H9 (cell line): ENCODE data around the gene SZT2. TPM values are rescaled to one million over a fixed set of nuclear protein-coding genes. Genes with fewer than 3 reads are reported as not detected.
"Not testable (repeated sequence)": the region's sequence is repeated elsewhere in the genome, so short reads cannot be mapped to it uniquely, and the experiment has no call there.

Experiments
- DNase-seq: peaks from one replicate; pipeline ENCODE4 v3.0.0-alpha.2; 2017
- H2AFZ ChIP-seq: one replicate; pipeline ENCODE4 v1.6.1; 2013; ENCODE audit warnings: mild to moderate bottlenecking, low read length, control low read depth, moderate library complexity
- H2AK5ac ChIP-seq: 2 replicates; pipeline ENCODE4 v1.6.1; 2013; ENCODE audit warnings: low read length, control low read depth, mixed read lengths; ENCODE audit not compliant: insufficient read length
- H2BK120ac ChIP-seq: one replicate; pipeline ENCODE4 v1.6.1; 2013; ENCODE audit warnings: low read depth, mild to moderate bottlenecking, low read length, control low read depth, inconsistent platforms; ENCODE audit not compliant: poor library complexity, severe bottlenecking
- H2BK12ac ChIP-seq: 2 replicates; pipeline ENCODE4 v1.6.1; 2013; ENCODE audit warnings: low read length, control low read depth, mixed read lengths, low read depth; ENCODE audit not compliant: insufficient read length
- H2BK15ac ChIP-seq: 2 replicates; pipeline ENCODE4 v1.6.1; 2013; ENCODE audit warnings: low read depth, low read length, control low read depth
- H2BK20ac ChIP-seq: one replicate; pipeline ENCODE4 v1.6.1; 2013; ENCODE audit warnings: low read depth, mild to moderate bottlenecking, low read length, control low read depth, inconsistent platforms; ENCODE audit not compliant: poor library complexity, severe bottlenecking
- H2BK5ac ChIP-seq: 2 replicates; pipeline ENCODE4 v1.6.1; 2013; ENCODE audit warnings: low read length, control low read depth, mixed read lengths; ENCODE audit not compliant: insufficient read length
- H3K14ac ChIP-seq: 2 replicates; pipeline ENCODE4 v1.6.1; 2013; ENCODE audit warnings: low read length, control low read depth; ENCODE audit not compliant: insufficient read depth
- H3K18ac ChIP-seq: 2 replicates; pipeline ENCODE4 v1.6.1; 2013; ENCODE audit warnings: low read depth, mild to moderate bottlenecking, mixed read lengths, low read length, control low read depth; ENCODE audit not compliant: insufficient read length
- H3K23ac ChIP-seq: 2 replicates; pipeline ENCODE4 v1.6.1; 2013; ENCODE audit warnings: low read length, control low read depth, mixed read lengths, low read depth; ENCODE audit not compliant: insufficient read length
- H3K23me2 ChIP-seq: 2 replicates; pipeline ENCODE4 v1.6.1; 2013; ENCODE audit warnings: low read depth, mild to moderate bottlenecking, mixed read lengths, low read length, control low read depth; ENCODE audit not compliant: insufficient read length, poor library complexity, severe bottlenecking
- H3K27ac ChIP-seq: 2 replicates; pipeline ENCODE4 v1.5.1; 2013; ENCODE audit warnings: low read length, control low read depth, mixed read lengths, low read depth; ENCODE audit not compliant: insufficient read length
- H3K27me3 ChIP-seq: 2 replicates; pipeline ENCODE4 v1.6.1; 2013; ENCODE audit warnings: low read length, control low read depth, inconsistent platforms; ENCODE audit not compliant: insufficient read depth
- H3K4ac ChIP-seq: 2 replicates; pipeline ENCODE4 v1.6.1; 2013; ENCODE audit warnings: low read depth, mild to moderate bottlenecking, control low read depth, inconsistent platforms, low read length, moderate library complexity
- H3K4me1 ChIP-seq: 2 replicates; pipeline ENCODE4 v1.6.1; 2013; ENCODE audit warnings: low read length, control low read depth, inconsistent platforms; ENCODE audit not compliant: insufficient read depth
- H3K4me2 ChIP-seq: 2 replicates; pipeline ENCODE4 v1.6.1; 2013; ENCODE audit warnings: low read length, control low read depth, mixed read lengths; ENCODE audit not compliant: insufficient read length, insufficient read depth
- H3K56ac ChIP-seq: 2 replicates; pipeline ENCODE4 v1.6.1; 2013; ENCODE audit warnings: low read depth, mild to moderate bottlenecking, mixed read lengths, low read length, control low read depth; ENCODE audit not compliant: insufficient read length
- H3K79me1 ChIP-seq: 2 replicates; pipeline ENCODE4 v1.6.1; 2013; ENCODE audit warnings: low read depth, mild to moderate bottlenecking, moderate library complexity, low read length, control low read depth, inconsistent platforms; ENCODE audit not compliant: insufficient read depth, poor library complexity, severe bottlenecking
- H3K79me2 ChIP-seq: 2 replicates; pipeline ENCODE4 v1.6.1; 2013; ENCODE audit warnings: low read length, control low read depth, inconsistent platforms; ENCODE audit not compliant: insufficient read depth
- H3K9ac ChIP-seq: 2 replicates; pipeline ENCODE4 v1.6.1; 2013; ENCODE audit warnings: low read length, control low read depth, mixed read lengths; ENCODE audit not compliant: insufficient read length; ENCODE audit errors: extremely low read depth
- H3K9me3 ChIP-seq: one replicate; pipeline ENCODE4 v1.6.1; 2013; ENCODE audit warnings: low read depth, low read length, inconsistent platforms; ENCODE audit not compliant: control insufficient read depth
- H3T11ph ChIP-seq: one replicate; pipeline ENCODE4 v1.6.1; 2013; ENCODE audit warnings: mild to moderate bottlenecking, low read length, control low read depth, inconsistent platforms
- H4K20me1 ChIP-seq: one replicate; pipeline ENCODE4 v1.6.1; 2013; ENCODE audit not compliant: control insufficient read depth, insufficient read length, insufficient read depth
- H4K5ac ChIP-seq: 2 replicates; pipeline ENCODE4 v1.6.1; 2013; ENCODE audit warnings: low read depth, mild to moderate bottlenecking, mixed read lengths, low read length, control low read depth; ENCODE audit not compliant: insufficient read length
- H4K8ac ChIP-seq: replicated peaks from 2 replicates; pipeline ENCODE4 v1.6.1; 2013; ENCODE audit warnings: low read length, control low read depth, mixed read lengths, low read depth; ENCODE audit not compliant: insufficient read length
- H4K91ac ChIP-seq: 2 replicates; pipeline ENCODE4 v1.6.1; 2013; ENCODE audit warnings: low read depth, mild to moderate bottlenecking, moderate library complexity, mixed read lengths, low read length, control low read depth; ENCODE audit not compliant: insufficient read length
- H3K27ac Mint-ChIP-seq, 3 experiments: 2 replicates in 2 of 3; 3 replicates in 1 of 3; pipeline ENCODE4 v1.8.0; 2020 to 2021; ENCODE audit warnings: mixed read lengths in 3 of 3, mild to moderate bottlenecking in 1 of 3, moderate library complexity in 1 of 3
- H3K27me3 Mint-ChIP-seq: 2 replicates; pipeline ENCODE4 v1.8.0; 2021; ENCODE audit warnings: low read depth, mild to moderate bottlenecking, moderate library complexity, mixed read lengths
- H3K36me3 Mint-ChIP-seq, 3 experiments: 2 replicates in 2 of 3; 3 replicates in 1 of 3; pipeline ENCODE4 v1.8.0; 2020 to 2021; ENCODE audit warnings: low read depth in 3 of 3, mixed read lengths in 3 of 3; ENCODE audit not compliant: insufficient read depth in 1 of 3
- H3K4me1 Mint-ChIP-seq, 2 experiments: 2 replicates each; pipeline ENCODE4 v1.8.0; 2020; ENCODE audit warnings: mixed read lengths in 2 of 2
- H3K4me3 Mint-ChIP-seq, 2 experiments: 2 replicates in 1 of 2; 3 replicates in 1 of 2; pipeline ENCODE4 v1.8.0; 2020 to 2021; ENCODE audit warnings: mild to moderate bottlenecking in 2 of 2, mixed read lengths in 2 of 2, moderate library complexity in 1 of 2
- H3K9me3 Mint-ChIP-seq, 2 experiments: 2 replicates in 1 of 2; 3 replicates in 1 of 2; pipeline ENCODE4 v1.8.0; 2020; ENCODE audit warnings: mild to moderate bottlenecking in 2 of 2, mixed read lengths in 2 of 2, moderate library complexity in 1 of 2
- WGBS: extraction: QIAGEN DNeasy Blood & Tissue Kit; methylation state at CpG from one replicate; pipeline ENCODE4 v1.1.7; 2013; ENCODE audit warnings: missing lambda C conversion rate, low lambda C conversion rate, mixed read lengths; ENCODE audit not compliant: insufficient read length; ENCODE audit errors: extremely low coverage; 5-methylcytosine and 5-hydroxymethylcytosine counted together
- total RNA-seq: library from RNA; stranded (reverse); gene quantifications from 2 replicates; pipeline ENCODE4 v1.2.1, GENCODE V29; 2021
- TF ChIP-seq, protein P1 (sequence below): fragments of 200-600 bp; sonication (generic); conservative IDR thresholded peaks from 3 replicates; pipeline ENCODE4 v1.8.0; 2021; ENCODE audit warnings: antibody characterized with exemption, mild to moderate bottlenecking

Gene SZT2
- total RNA-seq, 1 experiment from 2014 or later, result 16.8 TPM

DNA sequence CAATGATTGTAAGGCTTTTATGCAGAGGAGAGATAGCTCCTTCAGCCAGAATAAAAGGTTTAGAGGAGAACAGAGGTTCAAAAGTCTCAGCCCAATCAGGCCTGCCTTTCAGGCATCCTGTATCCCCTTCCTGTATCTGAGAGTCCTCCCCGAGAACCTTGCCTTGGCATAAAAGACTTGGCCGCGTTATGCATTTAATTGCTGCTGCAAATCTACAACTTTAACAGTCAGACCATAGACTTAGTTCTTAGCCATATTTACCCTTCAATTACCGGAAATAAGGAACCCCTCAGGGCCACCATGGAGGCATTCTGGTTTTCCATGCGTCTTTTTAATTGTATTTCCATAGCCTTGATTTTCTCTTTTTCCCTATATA, 82.4 kb downstream of the SZT2 start:
- no peak overlapping the region for H2BK12ac ChIP-seq
- H2BK120ac ChIP-seq, result no peak overlapping the region
- H3K4ac ChIP-seq, result no peak overlapping the region
- no peaks in the 10 kb centered on the region for H3K9me3 ChIP-seq
- no peaks in the 10 kb centered on the region for H3K27me3 Mint-ChIP-seq
- no peaks in the 10 kb centered on the region for H3K23me2 ChIP-seq
- peaks cover 11 to 14% of the 10 kb centered on the region in 2 experiments for H3K4me1 Mint-ChIP-seq
- H4K8ac ChIP-seq, result no peak overlapping the region
- H3K4me3 Mint-ChIP-seq, result no peak overlapping the region
- H4K20me1 ChIP-seq, result no peaks in the 10 kb centered on the region
- no peaks in the 10 kb centered on the region for H3K27me3 ChIP-seq
- H2BK5ac ChIP-seq, result no peak overlapping the region
- no peak overlapping the region for H3K23ac ChIP-seq
- no peak overlapping the region for H2AFZ ChIP-seq
- H3K36me3 Mint-ChIP-seq, result no peaks in the 10 kb centered on the region
- H3K9ac ChIP-seq, result no peak overlapping the region
- no peak overlapping the region for H3K56ac ChIP-seq
- H2BK15ac ChIP-seq, result no peak overlapping the region
- no peaks in the 10 kb centered on the region for H3K79me2 ChIP-seq
- no peak overlapping the region for H4K5ac ChIP-seq
- no peak overlapping the region for H3T11ph ChIP-seq
- no peak overlapping the region for H2AK5ac ChIP-seq
- WGBS, result no CpG with 5 or more reads among the region's 5 CpGs
- H3K9me3 Mint-ChIP-seq, result no peaks in the 10 kb centered on the region
- H3K14ac ChIP-seq, result no peak overlapping the region
- no peak overlapping the region for H3K27ac ChIP-seq
- peak overlapping the region in 1 of 3 experiments; percentile 33; a peak in 1 of 7 replicates for H3K27ac Mint-ChIP-seq
- H3K79me1 ChIP-seq, result no peaks in the 10 kb centered on the region
- H4K91ac ChIP-seq, result no peak overlapping the region
- H3K18ac ChIP-seq, result peak overlapping the region; percentile 66
- no peak for DNase-seq
- H3K4me2 ChIP-seq, result no peak overlapping the region
- H3K4me1 ChIP-seq, result peaks cover 5% of the 10 kb centered on the region; the same call in 1 of the 2 replicates
- TF ChIP-seq, protein P1, sequence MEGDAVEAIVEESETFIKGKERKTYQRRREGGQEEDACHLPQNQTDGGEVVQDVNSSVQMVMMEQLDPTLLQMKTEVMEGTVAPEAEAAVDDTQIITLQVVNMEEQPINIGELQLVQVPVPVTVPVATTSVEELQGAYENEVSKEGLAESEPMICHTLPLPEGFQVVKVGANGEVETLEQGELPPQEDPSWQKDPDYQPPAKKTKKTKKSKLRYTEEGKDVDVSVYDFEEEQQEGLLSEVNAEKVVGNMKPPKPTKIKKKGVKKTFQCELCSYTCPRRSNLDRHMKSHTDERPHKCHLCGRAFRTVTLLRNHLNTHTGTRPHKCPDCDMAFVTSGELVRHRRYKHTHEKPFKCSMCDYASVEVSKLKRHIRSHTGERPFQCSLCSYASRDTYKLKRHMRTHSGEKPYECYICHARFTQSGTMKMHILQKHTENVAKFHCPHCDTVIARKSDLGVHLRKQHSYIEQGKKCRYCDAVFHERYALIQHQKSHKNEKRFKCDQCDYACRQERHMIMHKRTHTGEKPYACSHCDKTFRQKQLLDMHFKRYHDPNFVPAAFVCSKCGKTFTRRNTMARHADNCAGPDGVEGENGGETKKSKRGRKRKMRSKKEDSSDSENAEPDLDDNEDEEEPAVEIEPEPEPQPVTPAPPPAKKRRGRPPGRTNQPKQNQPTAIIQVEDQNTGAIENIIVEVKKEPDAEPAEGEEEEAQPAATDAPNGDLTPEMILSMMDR, result no peak
- no peak overlapping the region for H2BK20ac ChIP-seq

GRCh38 chr1:43472463-43473151, 82.9 kb downstream of the SZT2 start:
- not testable (repeated sequence) for H2BK5ac ChIP-seq, H3K27me3 Mint-ChIP-seq, H4K5ac ChIP-seq, H2BK20ac ChIP-seq, H3K9ac ChIP-seq, H2AFZ ChIP-seq, H3K9me3 Mint-ChIP-seq, H3K27ac ChIP-seq, H2BK15ac ChIP-seq, H3K4me3 Mint-ChIP-seq, H3K23ac ChIP-seq, DNase-seq, H2BK120ac ChIP-seq, H3K4me1 ChIP-seq, H3K36me3 Mint-ChIP-seq, H3K18ac ChIP-seq, H2AK5ac ChIP-seq, H3K79me1 ChIP-seq, H3K9me3 ChIP-seq, H3T11ph ChIP-seq, H3K56ac ChIP-seq, H3K4ac ChIP-seq, H4K91ac ChIP-seq, H3K4me2 ChIP-seq, H3K23me2 ChIP-seq, H3K79me2 ChIP-seq, H4K20me1 ChIP-seq, H3K27me3 ChIP-seq, H4K8ac ChIP-seq, H2BK12ac ChIP-seq, H3K14ac ChIP-seq
- Mint-ChIP-seq H3K4me1 (peaks cover 11 to 14% of the 10 kb centered on the region in 2 experiments), H3K27ac (peak overlapping the region in 1 of 3 experiments; percentile 76; a peak in 2 of 7 replicates)
- WGBS, result no CpG with 5 or more reads among the region's 6 CpGs
